Measurements from ENCODE around the gene CFAP46.

DNA sequence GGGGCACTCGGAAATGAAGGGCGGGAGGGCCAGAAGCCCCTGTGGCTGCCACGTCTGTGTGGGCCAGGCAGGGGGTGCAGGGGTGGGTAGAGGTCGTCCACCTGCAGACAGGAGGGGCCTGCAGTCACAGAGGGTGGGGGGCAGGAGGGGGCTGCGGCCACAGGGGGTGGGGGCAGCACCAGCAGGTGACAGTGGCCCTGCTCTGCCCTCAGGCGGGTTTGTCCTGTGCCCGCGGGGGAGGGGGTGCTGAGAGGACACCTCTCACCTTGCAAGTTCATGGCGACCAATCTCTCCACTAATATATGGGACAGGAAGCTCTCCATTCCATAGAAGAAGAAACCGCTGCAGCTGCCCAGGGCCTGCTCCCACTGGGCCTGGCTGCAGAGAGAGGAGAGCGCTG is 129.8 kb downstream of the CFAP46 start:
- TF ChIP-seq, protein P1, sequence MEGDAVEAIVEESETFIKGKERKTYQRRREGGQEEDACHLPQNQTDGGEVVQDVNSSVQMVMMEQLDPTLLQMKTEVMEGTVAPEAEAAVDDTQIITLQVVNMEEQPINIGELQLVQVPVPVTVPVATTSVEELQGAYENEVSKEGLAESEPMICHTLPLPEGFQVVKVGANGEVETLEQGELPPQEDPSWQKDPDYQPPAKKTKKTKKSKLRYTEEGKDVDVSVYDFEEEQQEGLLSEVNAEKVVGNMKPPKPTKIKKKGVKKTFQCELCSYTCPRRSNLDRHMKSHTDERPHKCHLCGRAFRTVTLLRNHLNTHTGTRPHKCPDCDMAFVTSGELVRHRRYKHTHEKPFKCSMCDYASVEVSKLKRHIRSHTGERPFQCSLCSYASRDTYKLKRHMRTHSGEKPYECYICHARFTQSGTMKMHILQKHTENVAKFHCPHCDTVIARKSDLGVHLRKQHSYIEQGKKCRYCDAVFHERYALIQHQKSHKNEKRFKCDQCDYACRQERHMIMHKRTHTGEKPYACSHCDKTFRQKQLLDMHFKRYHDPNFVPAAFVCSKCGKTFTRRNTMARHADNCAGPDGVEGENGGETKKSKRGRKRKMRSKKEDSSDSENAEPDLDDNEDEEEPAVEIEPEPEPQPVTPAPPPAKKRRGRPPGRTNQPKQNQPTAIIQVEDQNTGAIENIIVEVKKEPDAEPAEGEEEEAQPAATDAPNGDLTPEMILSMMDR (conservative IDR thresholded peaks at IDR 0.05 in 1 of 2, IDR thresholded peaks at IDR 0.05 in 1 of 2; ENCODE audit: extremely low read depth in 1 of 2, insufficient read depth in 1 of 2, low read depth in 1 of 2, low read length in 2 of 2) = no peak
- TF ChIP-seq EZH2 (IDR thresholded peaks at IDR 0.05; ENCODE audit: borderline replicate concordance, low read length) = no peak
